ENCODE results near the gene PDGFA. TPM values are rescaled to one million over a fixed set of nuclear protein-coding genes. Genes with fewer than 3 reads are reported as not detected.

Gene PDGFA
- total RNA-seq (2014; rRNA removed; shearing (Covaris generic)): not detected in 2 replicates
- not detected in 2 replicates for total RNA-seq (2022)
- percentile 6 among the genes with signal in this experiment for Bru-seq, nascent RNA
- BruChase-seq, experiment 1, labeled RNA remaining after a 6-hour chase: percentile 6 among the genes with signal in this experiment
- percentile 11 among the genes with signal in this experiment for BruChase-seq, experiment 2, labeled RNA remaining after a 2-hour chase
- long read RNA-seq: 0 reads

DNA sequence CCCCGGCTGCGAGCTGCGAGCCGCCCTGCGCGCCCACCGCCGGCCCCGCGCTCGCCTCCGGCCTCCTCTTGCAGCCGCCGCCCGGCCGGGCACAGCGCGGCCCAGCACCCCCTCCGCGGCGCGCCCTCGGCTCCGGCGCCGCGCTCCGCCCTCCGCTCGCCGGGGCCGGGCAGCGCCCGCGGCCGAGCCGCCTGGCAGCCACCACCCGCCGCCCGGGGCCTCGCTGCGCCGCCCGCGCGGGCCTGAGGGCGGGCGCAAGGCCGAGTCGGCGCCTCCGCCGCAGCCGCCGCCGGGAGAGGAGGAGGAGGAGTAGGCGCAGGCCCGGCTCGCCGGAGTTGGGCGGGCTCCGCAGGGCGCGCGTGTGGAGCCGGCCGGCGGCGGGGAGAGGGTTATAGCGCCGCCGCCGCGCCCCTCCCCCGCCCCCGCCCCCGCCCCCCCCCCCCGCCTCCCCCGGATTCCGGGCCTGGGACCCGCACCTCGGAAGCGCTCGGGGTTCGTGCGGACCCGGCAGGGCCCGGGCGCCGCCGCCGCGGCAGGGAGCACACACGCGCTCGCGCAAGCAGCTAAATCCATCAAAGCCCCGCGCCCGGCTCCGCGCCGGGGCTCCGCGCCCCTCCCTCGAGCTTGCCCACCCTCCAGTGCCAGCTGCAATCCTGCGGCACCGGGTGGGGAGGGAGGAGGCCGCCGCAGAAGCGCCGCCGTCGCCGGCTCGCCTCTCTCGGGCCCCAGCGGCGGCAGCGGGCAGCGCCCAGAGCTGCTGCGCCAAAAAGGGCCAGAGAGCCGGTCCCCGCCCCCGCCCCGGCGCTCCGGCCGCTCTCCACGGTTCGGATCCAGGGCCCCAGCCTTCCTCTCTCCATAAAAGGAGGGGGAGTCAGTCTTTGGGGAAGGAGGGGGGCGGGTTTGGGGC is at the start of gene PDGFA:
Gene PDGFA, minus strand, starts transcription at position 363 of the 907 bp plus-strand sequence. CDS start 845 bp downstream, outside the sequence.
- Histone ChIP-seq H2AFZ (ENCODE audit: low read length) (no peak within 1 kb of the TSS), H3K9me3 (ENCODE audit: low read length) (no peaks in the 10 kb centered on the region), H3K27ac (ENCODE audit: low read depth, low read length, poor library complexity, severe bottlenecking) (no peak within 1 kb of the TSS), H3K36me3 (ENCODE audit: insufficient read depth, low read length) (no peaks in the 10 kb centered on the region), H3K9me2 (ENCODE audit: insufficient read depth, low read length) (no peaks in the 10 kb centered on the region), H3K79me2 (ENCODE audit: insufficient read depth, low read depth, low read length) (no peaks in the 10 kb centered on the region), H3K4me3 (ENCODE audit: low read depth, low read length, poor library complexity, severe bottlenecking) (no peak within 1 kb of the TSS), H3K4me1 (ENCODE audit: insufficient read depth, low read length, poor library complexity, severe bottlenecking) (no peaks in the 10 kb centered on the region), H3K4me2 (ENCODE audit: low read length) (no peak within 1 kb of the TSS), H4K20me1 (ENCODE audit: insufficient read depth, low read length) (no peaks in the 10 kb centered on the region; the same call in 1 of the 2 replicates)
- no peak for DNase-seq (ENCODE audit: low spot score)
- no TSS peak for BruUV-seq (replicated peaks)
- TF ChIP-seq EZH2phosphoT487 (IDR thresholded peaks at IDR 0.05; ENCODE audit: borderline replicate concordance, low read depth, low read length): no peak
- TF ChIP-seq, protein P1, sequence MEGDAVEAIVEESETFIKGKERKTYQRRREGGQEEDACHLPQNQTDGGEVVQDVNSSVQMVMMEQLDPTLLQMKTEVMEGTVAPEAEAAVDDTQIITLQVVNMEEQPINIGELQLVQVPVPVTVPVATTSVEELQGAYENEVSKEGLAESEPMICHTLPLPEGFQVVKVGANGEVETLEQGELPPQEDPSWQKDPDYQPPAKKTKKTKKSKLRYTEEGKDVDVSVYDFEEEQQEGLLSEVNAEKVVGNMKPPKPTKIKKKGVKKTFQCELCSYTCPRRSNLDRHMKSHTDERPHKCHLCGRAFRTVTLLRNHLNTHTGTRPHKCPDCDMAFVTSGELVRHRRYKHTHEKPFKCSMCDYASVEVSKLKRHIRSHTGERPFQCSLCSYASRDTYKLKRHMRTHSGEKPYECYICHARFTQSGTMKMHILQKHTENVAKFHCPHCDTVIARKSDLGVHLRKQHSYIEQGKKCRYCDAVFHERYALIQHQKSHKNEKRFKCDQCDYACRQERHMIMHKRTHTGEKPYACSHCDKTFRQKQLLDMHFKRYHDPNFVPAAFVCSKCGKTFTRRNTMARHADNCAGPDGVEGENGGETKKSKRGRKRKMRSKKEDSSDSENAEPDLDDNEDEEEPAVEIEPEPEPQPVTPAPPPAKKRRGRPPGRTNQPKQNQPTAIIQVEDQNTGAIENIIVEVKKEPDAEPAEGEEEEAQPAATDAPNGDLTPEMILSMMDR (conservative IDR thresholded peaks at IDR 0.05; ENCODE audit: low read length): no peak
- POLR2A ChIA-PET: no interaction called here
- CTCF ChIA-PET (ENCODE audit: unreplicated experiment): no interaction called here
- intact Hi-C loops (cut with micrococcal nuclease; ENCODE audit: unreplicated experiment): no loop called here

- no peaks in the 10 kb centered on the region for H3K4me1 ChIP-seq (ENCODE audit: insufficient read depth, low read length, poor library complexity, severe bottlenecking)
- CTCF ChIA-PET (ENCODE audit: unreplicated experiment): no interaction called here
- TF ChIP-seq, protein P1 (conservative IDR thresholded peaks at IDR 0.05; ENCODE audit: low read length): no peak
- no peak for TF ChIP-seq EZH2phosphoT487 (IDR thresholded peaks at IDR 0.05; ENCODE audit: borderline replicate concordance, low read depth, low read length)
- intact Hi-C loops (cut with micrococcal nuclease; ENCODE audit: unreplicated experiment): no loop called here
- H3K4me2 ChIP-seq (ENCODE audit: low read length): no peak overlapping the region
- H3K27ac ChIP-seq (ENCODE audit: low read depth, low read length, poor library complexity, severe bottlenecking): no peak overlapping the region
- no peak overlapping the region for H2AFZ ChIP-seq (ENCODE audit: low read length)
- H3K4me3 ChIP-seq (ENCODE audit: low read depth, low read length, poor library complexity, severe bottlenecking): no peak overlapping the region
- no peaks in the 10 kb centered on the region for H3K36me3 ChIP-seq (ENCODE audit: insufficient read depth, low read length)
- no peaks in the 10 kb centered on the region for H3K9me2 ChIP-seq (ENCODE audit: insufficient read depth, low read length)
- BruUV-seq (replicated peaks): no TSS peak
- H3K9me3 ChIP-seq (ENCODE audit: low read length): no peaks in the 10 kb centered on the region
- POLR2A ChIA-PET: no interaction called here
- no peaks in the 10 kb centered on the region for H3K79me2 ChIP-seq (ENCODE audit: insufficient read depth, low read depth, low read length)
- no peak for DNase-seq (ENCODE audit: low spot score)
- no peaks in the 10 kb centered on the region for H4K20me1 ChIP-seq (ENCODE audit: insufficient read depth, low read length)
Measured at GRCh38 chr7:568031-568951, 48.6 kb upstream of the PDGFA start.
